K562 (cell line): ENCODE results near the gene CLNK.

Experiments
- E2F3 ChIP-seq: fragments of 250-450 bp; sonication (Bioruptor Pico); IDR thresholded peaks from 2 replicates; pipeline ENCODE4 v1.4.0; 2020; ENCODE audit warnings: mild to moderate bottlenecking
- MEF2A ChIP-seq: IDR thresholded peaks from 2 replicates; pipeline ENCODE4 v1.6.1; 2011; ENCODE audit warnings: low read depth, mild to moderate bottlenecking, low read length, moderate library complexity; ENCODE audit not compliant: control insufficient read depth
- NFIX ChIP-seq: fragments of 250-450 bp; sonication (Bioruptor Pico); IDR thresholded peaks from 2 replicates; pipeline ENCODE4 v1.4.0; 2020; ENCODE audit warnings: low read depth, mild to moderate bottlenecking, moderate library complexity
- SPI1 ChIP-seq: IDR thresholded peaks from 2 replicates; pipeline ENCODE4 v1.6.1; 2011; ENCODE audit warnings: low read depth, low read length, control low read depth, borderline replicate concordance
- ZNF124 ChIP-seq: sonication (generic); formaldehyde crosslinking; IDR thresholded peaks from 2 replicates; pipeline ENCODE4 v1.8.1; 2022; ENCODE audit warnings: missing genetic modification reagents
- TF ChIP-seq, protein P1 (sequence below): sonication (generic); formaldehyde crosslinking; IDR thresholded peaks from 2 replicates; pipeline ENCODE4 v1.9.0; 2022; ENCODE audit warnings: mild to moderate bottlenecking, missing genetic modification reagents
- TF ChIP-seq, protein P2 (sequence below), 2 experiments: fragments of 150-350 bp in 1 of 2; IDR thresholded peaks; 2 replicates each; pipeline ENCODE4 v1.6.1; 2012 to 2016; ENCODE audit warnings: low read depth in 2 of 2, low read length in 2 of 2, mild to moderate bottlenecking in 1 of 2, moderate library complexity in 1 of 2

DNA sequence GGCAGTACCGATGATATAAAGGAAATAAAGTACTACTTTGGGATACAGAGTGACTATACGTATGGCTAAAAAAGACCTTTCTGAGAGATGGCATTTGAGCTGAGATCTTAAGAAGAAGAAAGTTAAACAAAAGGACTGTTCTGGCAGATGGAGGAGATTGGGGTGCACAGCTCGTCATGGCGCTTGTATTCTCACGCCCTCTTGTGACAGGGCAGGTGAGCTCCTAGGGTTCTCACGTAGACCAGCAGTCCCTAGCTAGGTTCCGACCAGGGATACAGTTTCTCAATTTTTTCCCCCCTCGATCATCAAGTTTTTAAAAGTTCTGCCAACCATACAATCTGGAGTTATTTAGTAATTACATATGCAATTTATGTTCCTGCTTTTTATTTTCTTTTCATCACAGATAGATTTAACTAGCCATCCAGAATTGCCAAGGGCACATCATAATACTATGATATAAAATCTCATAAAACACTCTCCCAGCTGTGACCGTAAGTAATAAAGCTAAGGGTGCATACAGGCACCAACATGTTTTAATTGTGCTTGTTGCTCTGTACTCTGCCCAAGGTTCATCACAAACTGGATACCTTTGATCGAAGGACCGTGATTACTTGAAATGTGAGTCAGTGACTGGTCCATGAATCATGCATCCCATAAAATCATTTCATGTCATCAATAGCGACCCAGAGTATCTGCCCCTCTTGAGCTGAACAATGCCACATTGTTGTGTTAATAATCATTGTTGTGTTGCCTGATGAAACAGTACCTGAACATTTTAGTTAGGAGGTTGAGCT lies 157.9 kb downstream of the CLNK start:
- TF ChIP-seq ZNF124 (CRISPR knock-in tag), result no peak
- TF ChIP-seq, protein P1, sequence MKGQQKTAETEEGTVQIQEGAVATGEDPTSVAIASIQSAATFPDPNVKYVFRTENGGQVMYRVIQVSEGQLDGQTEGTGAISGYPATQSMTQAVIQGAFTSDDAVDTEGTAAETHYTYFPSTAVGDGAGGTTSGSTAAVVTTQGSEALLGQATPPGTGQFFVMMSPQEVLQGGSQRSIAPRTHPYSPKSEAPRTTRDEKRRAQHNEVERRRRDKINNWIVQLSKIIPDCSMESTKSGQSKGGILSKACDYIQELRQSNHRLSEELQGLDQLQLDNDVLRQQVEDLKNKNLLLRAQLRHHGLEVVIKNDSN (CRISPR knock-in tag), result no peak
- TF ChIP-seq SPI1, result no peak
- TF ChIP-seq, protein P2, sequence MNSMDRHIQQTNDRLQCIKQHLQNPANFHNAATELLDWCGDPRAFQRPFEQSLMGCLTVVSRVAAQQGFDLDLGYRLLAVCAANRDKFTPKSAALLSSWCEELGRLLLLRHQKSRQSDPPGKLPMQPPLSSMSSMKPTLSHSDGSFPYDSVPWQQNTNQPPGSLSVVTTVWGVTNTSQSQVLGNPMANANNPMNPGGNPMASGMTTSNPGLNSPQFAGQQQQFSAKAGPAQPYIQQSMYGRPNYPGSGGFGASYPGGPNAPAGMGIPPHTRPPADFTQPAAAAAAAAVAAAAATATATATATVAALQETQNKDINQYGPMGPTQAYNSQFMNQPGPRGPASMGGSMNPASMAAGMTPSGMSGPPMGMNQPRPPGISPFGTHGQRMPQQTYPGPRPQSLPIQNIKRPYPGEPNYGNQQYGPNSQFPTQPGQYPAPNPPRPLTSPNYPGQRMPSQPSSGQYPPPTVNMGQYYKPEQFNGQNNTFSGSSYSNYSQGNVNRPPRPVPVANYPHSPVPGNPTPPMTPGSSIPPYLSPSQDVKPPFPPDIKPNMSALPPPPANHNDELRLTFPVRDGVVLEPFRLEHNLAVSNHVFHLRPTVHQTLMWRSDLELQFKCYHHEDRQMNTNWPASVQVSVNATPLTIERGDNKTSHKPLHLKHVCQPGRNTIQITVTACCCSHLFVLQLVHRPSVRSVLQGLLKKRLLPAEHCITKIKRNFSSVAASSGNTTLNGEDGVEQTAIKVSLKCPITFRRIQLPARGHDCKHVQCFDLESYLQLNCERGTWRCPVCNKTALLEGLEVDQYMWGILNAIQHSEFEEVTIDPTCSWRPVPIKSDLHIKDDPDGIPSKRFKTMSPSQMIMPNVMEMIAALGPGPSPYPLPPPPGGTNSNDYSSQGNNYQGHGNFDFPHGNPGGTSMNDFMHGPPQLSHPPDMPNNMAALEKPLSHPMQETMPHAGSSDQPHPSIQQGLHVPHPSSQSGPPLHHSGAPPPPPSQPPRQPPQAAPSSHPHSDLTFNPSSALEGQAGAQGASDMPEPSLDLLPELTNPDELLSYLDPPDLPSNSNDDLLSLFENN (IDR thresholded peaks at IDR 0.05; ENCODE audit: low read depth in 2 of 2, low read length in 2 of 2), result no peak
- no peak for TF ChIP-seq E2F3 (CRISPR knock-in tag)
- TF ChIP-seq MEF2A, result no peak
- no peak for TF ChIP-seq NFIX (CRISPR knock-in tag)
